Measurements from ENCODE around the gene UTS2B. TPM values are rescaled to one million over a fixed set of nuclear protein-coding genes. Genes with fewer than 3 reads are reported as not detected.
"Not testable (repeated sequence)": the region's sequence is repeated elsewhere in the genome, so short reads cannot be mapped to it uniquely, and the experiment has no call there.

UTS2B gene
- total RNA-seq, 1 experiment from 2014 or later, result not detected

DNA sequence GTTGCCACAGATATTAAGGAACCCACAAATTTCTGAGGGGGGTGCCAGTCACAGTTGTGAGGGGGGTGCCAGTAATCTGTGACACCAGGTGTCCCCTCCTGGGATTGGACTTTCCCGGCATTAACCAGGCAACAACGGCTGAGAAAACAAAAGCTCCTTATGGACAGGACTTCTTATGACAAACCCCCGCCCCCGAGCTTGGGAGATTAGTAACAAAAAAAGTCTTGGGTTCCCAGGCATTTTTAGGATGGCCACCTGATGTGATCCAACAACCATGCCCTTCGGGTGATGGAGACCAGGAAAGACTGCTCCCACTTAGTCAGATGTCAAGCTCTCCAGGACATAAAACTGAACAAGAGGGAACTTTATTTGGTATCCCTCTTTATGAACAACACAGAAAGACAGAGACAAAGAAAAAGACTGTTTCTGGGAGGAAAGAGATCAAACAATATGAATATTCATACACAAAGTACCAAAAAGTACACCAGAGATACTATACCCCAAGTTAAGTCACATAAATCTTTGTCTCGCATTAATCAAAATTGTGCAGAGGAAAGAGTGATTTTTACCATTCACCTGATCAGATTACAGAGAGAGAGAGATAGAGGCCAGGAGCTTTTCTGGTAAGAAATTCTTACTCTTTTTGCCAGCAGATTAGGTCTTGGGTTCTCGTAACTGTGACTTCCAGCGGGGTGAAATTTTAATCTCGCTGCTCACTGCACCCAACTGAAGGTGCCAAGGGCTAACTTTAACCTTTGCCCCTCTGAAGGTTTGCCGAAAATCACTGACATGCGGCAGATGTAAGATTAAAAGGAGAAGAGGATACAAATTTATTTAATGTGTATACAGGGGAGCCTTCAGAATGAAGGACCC lies 69.7 kb downstream of the UTS2B start:
- no peak overlapping the region for H3K4me3 ChIP-seq
- no peak overlapping the region for H3K27ac ChIP-seq
- H3K9me3 ChIP-seq (replicated peaks), result no peaks in the 10 kb centered on the region
- no peaks in the 10 kb centered on the region for H3K27me3 ChIP-seq
- H3K4me1 ChIP-seq, result no peaks in the 10 kb centered on the region
- DNase-seq, result peak; percentile 3 to 25
- no peaks in the 10 kb centered on the region for H3K36me3 ChIP-seq

DNA sequence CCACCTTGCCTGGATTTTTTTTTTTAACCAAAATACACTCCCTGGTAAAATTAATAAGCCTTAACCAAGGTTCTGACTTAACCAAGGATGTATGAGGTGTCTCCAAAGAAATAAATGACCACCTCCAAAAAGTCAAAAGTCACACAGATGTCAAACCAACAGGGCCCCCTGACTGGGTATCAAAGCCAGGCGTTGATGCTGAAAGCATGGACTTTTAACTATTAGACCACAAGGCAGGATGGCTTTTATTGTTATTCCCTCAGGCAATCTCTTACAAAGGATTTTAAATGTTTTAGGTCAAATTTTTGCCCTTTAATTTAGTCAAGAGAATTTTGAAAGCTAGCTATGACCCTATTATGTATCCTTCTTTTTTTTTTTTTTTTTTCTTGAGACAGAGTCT lies 70.8 kb downstream of the UTS2B start:
- Histone ChIP-seq H3K27me3 (no peaks in the 10 kb centered on the region), H3K36me3 (no peaks in the 10 kb centered on the region), H3K4me1 (no peaks in the 10 kb centered on the region), H3K9me3 (replicated peaks) (no peaks in the 10 kb centered on the region), H3K27ac (no peak overlapping the region), H3K4me3 (no peak overlapping the region)
- DNase-seq, result no peak

DNA sequence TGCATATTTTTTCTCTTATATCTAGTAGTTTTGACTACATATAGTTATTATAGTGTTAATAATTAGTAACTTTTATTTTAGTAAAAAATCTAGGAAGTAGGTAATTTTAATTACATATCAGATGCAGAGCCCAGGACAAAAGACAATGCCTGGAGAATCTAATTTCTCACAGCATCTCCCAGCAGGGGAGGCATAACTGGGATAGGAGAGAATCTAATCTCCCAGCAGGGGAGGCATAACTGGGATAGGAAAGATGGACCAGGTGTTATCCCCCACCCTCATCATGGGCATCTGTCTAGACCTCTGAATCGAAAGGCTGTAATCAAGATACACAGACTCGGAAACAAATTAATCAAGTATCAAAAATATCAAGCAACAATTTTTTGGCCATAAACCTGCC lies 73.0 kb downstream of the UTS2B start:
- DNase-seq, result no peak
- no peaks in the 10 kb centered on the region for H3K9me3 ChIP-seq (replicated peaks)
- no peak overlapping the region for H3K27ac ChIP-seq
- no peaks in the 10 kb centered on the region for H3K27me3 ChIP-seq
- no peaks in the 10 kb centered on the region for H3K4me1 ChIP-seq
- H3K36me3 ChIP-seq, result no peaks in the 10 kb centered on the region
- no peak overlapping the region for H3K4me3 ChIP-seq

DNA sequence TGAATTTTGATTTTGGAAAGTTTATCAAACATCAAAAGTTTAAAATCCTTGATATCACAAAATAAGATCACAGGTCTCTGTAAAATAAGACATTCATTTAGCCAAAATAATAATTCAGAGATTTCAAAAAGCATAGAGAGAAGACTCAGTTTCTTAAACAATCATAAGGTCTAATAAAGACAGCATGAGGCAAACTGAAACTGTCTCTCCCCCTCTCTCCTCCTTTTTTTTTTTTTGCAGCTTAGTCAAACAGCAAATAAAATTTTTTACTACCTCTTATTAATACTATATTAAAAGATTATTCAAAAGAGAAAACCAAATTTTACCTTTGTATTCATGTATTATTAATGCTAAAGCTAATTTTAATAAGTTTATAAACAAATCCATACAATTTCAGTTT lies 73.9 kb downstream of the UTS2B start:
- no peak overlapping the region for H3K27ac ChIP-seq
- H3K36me3 ChIP-seq, result no peaks in the 10 kb centered on the region
- no peaks in the 10 kb centered on the region for H3K4me1 ChIP-seq
- H3K4me3 ChIP-seq, result no peak overlapping the region
- H3K27me3 ChIP-seq, result no peaks in the 10 kb centered on the region
- H3K9me3 ChIP-seq (replicated peaks), result no peaks in the 10 kb centered on the region
- DNase-seq, result no peak

DNA sequence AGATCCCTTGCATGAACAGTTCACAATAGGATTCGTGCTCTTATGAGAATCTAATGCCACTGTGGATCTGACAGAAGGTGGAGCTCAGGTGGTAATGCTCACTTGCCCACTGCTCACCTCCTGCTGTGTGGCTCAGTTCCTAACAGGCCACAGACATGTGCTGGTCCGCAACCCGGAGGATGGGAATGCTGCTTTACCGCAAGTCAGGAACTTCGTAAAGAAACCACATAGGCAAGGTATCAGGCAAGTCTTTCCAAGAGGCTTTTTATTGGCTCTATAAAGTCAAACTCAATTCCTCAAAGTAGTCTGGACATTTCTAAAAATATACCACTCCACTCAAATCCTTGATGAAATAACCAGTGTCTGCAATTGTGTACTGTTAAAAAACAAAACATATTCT lies 75.2 kb downstream of the UTS2B start:
- H3K4me1 ChIP-seq, result no peaks in the 10 kb centered on the region
- H3K4me3 ChIP-seq, result no peak overlapping the region
- H3K9me3 ChIP-seq (replicated peaks), result no peaks in the 10 kb centered on the region
- H3K36me3 ChIP-seq, result no peaks in the 10 kb centered on the region
- DNase-seq, result no peak
- H3K27ac ChIP-seq, result no peak overlapping the region
- H3K27me3 ChIP-seq, result no peaks in the 10 kb centered on the region

DNA sequence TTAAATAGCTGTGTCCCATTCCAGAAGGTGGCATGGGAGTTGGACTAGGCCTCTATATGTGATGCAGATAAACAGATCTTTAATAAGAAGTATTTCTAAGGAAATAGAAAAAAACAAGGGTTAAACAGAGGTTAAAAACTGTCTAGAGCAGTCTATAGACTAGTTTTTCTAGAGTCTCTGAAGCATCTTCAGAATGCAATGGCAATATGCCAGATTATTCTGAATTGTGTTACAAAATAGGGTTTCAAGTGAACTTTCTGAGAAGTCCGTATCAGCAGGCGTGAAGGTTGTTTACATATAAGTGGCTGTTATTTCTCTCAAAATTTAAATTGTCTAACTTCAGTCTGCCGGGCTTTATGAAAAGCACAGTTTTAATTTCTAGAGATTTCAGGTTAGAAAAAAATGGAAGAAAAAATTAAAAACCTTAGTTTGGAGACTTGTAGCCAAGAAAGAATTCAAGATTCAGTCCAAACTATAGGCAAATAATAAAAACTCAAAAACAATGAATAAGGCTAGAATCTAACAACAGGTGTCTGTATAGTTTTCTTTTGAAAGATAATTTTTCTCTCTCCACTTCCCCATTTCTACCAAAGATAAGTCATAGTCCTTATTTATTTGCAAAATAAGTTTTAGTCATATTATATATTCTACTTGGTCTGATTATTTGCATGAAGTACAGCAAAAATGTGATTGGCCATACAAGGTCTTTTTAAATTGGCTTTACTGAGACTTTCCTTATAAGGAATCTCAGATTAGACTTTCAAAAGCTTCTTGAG lies 76.0 kb downstream of the UTS2B start:
- no peaks in the 10 kb centered on the region for H3K4me1 ChIP-seq
- H3K4me3 ChIP-seq, result no peak overlapping the region
- no peaks in the 10 kb centered on the region for H3K27me3 ChIP-seq
- no peaks in the 10 kb centered on the region for H3K9me3 ChIP-seq (replicated peaks)
- no peak for DNase-seq
- H3K27ac ChIP-seq, result no peak overlapping the region
- no peaks in the 10 kb centered on the region for H3K36me3 ChIP-seq

DNA sequence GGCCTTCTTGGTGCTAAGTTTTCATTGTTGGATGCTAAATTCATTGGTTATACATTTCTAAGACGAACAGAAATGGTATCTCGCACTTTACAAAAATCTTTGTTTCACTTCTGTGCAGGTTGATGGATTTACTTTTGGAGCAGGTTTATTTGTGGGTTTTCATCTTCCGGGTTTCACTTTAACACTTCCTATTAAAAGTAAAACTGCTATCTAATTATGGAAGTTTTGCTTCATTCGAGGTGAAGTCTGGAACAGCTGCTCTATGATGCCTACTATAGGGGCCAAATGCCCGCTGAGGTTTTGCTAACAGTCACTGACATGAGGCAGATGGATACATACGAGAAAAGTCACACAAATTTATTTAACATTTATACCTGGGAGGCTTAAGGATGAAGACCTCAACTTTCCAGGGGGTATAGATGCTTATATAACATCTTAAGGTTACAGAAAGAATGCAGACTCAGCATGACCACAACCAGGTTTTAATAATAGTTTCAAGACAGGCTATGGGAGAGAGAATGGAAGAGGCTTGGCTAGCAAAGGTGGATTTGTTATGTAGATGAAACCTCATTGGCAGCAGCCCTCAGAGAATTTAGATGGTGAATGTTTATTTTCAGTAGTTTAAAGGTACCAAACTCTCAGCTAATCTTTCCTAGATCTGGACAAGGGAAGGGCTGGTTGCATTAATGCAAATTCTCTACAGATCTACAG lies 77.1 kb downstream of the UTS2B start:
- Histone ChIP-seq H3K4me1 (no peaks in the 10 kb centered on the region), H3K4me3 (no peak overlapping the region), H3K36me3 (no peaks in the 10 kb centered on the region), H3K9me3 (replicated peaks) (no peaks in the 10 kb centered on the region), H3K27me3 (no peaks in the 10 kb centered on the region), H3K27ac (no peak overlapping the region)
- no peak for DNase-seq

- no peaks in the 10 kb centered on the region for H3K9me3 ChIP-seq (replicated peaks)
- peaks cover 5% of the 10 kb centered on the region for H3K4me1 ChIP-seq
- H3K27me3 ChIP-seq, result no peaks in the 10 kb centered on the region
- no peaks in the 10 kb centered on the region for H3K36me3 ChIP-seq
- peak in 1 of 2 experiments; percentile 28 for DNase-seq
- no peak overlapping the region for H3K4me3 ChIP-seq
- H3K27ac ChIP-seq, result no peak overlapping the region
Observed at GRCh38 chr3:191246630-191247029, 83.7 kb downstream of the UTS2B start.

DNA sequence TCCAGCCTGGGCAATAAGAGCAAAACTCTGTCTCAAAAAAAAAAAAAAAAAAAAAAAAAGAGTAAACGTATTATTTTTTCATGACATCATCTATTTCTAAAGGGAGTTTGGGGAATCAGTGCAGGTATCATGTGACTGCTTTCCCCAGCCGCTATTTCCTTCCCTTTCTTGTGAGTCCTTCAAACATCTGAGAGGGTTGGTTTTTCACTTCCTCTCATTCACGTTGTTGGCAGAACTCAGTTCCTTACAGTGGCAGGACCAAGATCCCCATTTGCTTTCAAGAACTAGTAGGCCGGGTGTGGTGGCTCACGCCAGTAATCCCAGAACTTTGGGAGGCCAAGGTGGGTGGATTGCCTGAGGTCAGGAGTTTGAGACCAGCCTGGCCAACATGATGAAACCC lies 84.3 kb downstream of the UTS2B start:
- H3K27me3 ChIP-seq; DNase-seq; H3K36me3 ChIP-seq; H3K9me3 ChIP-seq (replicated peaks); H3K4me1 ChIP-seq; H3K4me3 ChIP-seq; H3K27ac ChIP-seq: not testable (repeated sequence)

DNA sequence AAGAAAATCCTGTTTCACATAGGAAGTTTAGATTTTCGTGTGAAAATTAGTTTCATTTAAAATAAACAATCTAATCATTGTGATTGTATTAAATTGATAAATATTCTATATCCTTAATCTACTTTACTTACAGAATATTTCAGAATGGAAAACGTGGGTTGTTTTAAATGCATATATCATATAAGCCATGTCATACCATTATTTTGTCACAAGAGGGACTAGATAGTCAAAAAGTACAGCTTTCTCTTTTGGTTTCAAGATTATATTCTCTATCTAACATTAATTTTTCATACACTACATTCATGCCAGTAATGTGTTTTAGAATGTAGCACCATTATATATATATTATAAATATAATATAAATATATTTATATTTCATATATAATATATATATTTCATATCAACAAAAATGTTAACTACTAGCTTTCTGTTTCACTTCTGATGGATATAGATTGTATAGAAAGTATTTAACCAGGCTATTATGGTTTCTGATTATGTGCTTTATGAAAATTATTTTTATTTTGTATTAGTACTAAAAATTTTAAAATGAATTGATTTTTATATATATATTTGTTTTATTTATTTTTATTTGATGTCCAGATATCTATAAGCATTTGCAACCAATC lies 86.0 kb downstream of the UTS2B start:
- Histone ChIP-seq H3K36me3 (no peaks in the 10 kb centered on the region), H3K4me3 (no peak overlapping the region), H3K27ac (no peak overlapping the region), H3K27me3 (no peaks in the 10 kb centered on the region), H3K4me1 (peaks cover 5% of the 10 kb centered on the region), H3K9me3 (replicated peaks) (no peaks in the 10 kb centered on the region)
- peak in 1 of 2 experiments; percentile 8 for DNase-seq

DNA sequence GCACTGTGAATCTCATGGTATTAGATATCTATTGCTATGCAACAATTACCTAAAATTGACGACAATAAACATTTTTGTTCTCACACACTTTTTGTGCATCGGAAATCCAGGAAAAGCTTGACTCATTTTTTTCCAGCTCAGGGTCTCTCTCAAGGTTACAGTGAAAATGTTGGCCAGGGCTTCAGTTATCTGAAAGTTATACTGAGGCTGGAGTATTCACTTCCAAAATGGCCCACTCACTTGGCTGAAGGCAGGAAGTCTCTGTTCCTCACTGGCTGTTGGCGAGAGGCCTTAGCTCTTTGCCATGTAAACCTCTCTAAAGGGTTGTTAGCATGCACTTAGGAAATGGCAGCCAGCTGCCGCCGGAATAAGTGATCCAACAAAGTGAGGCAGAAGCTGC lies 89.8 kb downstream of the UTS2B start:
- Histone ChIP-seq H3K27ac (no peak overlapping the region), H3K36me3 (no peaks in the 10 kb centered on the region), H3K4me1 (no peaks in the 10 kb centered on the region), H3K4me3 (no peak overlapping the region), H3K27me3 (no peaks in the 10 kb centered on the region), H3K9me3 (replicated peaks) (no peaks in the 10 kb centered on the region)
- DNase-seq, result no peak

- no peaks in the 10 kb centered on the region for H3K9me3 ChIP-seq (replicated peaks)
- H3K36me3 ChIP-seq, result no peaks in the 10 kb centered on the region
- H3K27ac ChIP-seq, result no peak overlapping the region
- no peaks in the 10 kb centered on the region for H3K27me3 ChIP-seq
- DNase-seq, result no peak
- no peaks in the 10 kb centered on the region for H3K4me1 ChIP-seq
- no peak overlapping the region for H3K4me3 ChIP-seq
Observed at GRCh38 chr3:191239407-191240031, 90.8 kb downstream of the UTS2B start.

- no peak overlapping the region for H3K27ac ChIP-seq
- H3K27me3 ChIP-seq, result no peaks in the 10 kb centered on the region
- H3K4me1 ChIP-seq, result no peaks in the 10 kb centered on the region
- H3K9me3 ChIP-seq (replicated peaks), result no peaks in the 10 kb centered on the region
- DNase-seq, result no peak
- H3K36me3 ChIP-seq, result no peaks in the 10 kb centered on the region
- H3K4me3 ChIP-seq, result no peak overlapping the region
Observed at GRCh38 chr3:191238321-191238817, 92.0 kb downstream of the UTS2B start.

All from SJCRH30 (cell line).